Measurements from ENCODE around the gene DDX59. TPM values are rescaled to one million over a fixed set of nuclear protein-coding genes. Genes with fewer than 3 reads are reported as not detected.
A peak's percentile ranks its signal among the peaks of the same experiment; 100 is the strongest.

DDX59 gene
- total RNA-seq: 10 to 100 TPM; 36.7 to 52.7 (median 39.5) TPM

DNA sequence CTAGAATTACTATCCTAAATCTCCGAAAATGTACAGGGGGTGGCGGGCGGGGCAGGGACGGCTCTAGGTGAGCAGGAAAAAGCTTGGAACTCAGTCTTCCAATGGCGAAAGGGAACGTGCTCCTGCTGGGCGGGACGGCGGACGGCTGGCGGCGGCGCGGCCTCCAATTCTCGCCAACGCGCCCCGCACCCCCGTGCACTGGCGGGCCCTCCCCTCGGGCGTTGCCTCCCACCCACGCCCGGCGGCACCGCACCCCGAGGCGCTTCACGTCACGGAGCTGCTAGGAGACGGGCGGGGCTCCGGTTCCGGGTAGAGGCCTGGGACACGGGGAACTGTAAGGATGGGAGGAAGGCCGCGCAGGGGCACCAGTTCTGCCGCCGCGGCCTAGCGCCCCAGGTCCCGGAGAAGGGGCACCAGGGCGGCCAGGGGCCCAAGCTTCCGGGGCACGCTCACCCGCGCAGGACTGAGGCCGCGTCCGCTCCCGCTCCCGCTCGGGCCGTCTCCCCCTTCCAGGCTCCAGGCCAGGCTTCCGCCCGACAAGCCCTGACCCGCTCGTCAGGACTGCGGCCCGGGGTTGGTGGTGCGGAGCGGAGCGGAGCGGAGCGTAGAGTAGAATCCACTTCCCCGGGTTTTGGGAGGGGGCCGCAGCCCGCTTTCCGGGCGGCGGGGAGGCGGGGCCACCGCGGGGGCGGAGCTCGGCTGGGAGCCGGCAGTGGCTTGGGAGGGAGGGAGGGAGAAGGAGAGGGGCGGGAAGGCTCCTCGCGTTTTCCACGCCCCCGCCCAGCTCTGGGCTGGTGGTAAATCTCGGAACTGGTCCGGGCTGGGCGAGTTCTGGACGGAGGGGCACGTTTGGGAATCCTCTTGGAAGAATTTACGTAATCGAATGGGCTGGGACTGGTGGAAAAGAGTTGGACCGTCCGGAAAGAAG lies at the start of gene DDX59:
TSS of gene DDX59 (minus strand) at position 594 of the 928 bp plus-strand sequence. CDS start 3,167 bp downstream, outside the sequence.
- peaks cover 22 to 29% of the 10 kb centered on the region in 2 donors for H3K4me1 ChIP-seq
- H3K27me3 ChIP-seq: no peaks in the 10 kb centered on the region
- peak; percentile 86 to 87 for ATAC-seq
- peak within 1 kb of the TSS; percentile 98 to 99 (median 99) for H3K27ac ChIP-seq
- peak; percentile 92 to 95 for DNase-seq
- H3K4me3 ChIP-seq: peak within 1 kb of the TSS; percentile 77 to 95 (median 90)
- peaks cover 0 to 4% of the 10 kb centered on the region in 2 donors for H3K36me3 ChIP-seq
- no peaks in the 10 kb centered on the region for H3K9me3 ChIP-seq
- in situ Hi-C loops (cut with MboI; ENCODE audit: low sequenced_read_pairs in 4 of 4): loop anchor here in 1 of 4 donors (10.0 kb wide), 1 partner anchor 65 kb away; the partner anchor contains the start of gene CAMSAP2
- TF ChIP-seq, protein P1, sequence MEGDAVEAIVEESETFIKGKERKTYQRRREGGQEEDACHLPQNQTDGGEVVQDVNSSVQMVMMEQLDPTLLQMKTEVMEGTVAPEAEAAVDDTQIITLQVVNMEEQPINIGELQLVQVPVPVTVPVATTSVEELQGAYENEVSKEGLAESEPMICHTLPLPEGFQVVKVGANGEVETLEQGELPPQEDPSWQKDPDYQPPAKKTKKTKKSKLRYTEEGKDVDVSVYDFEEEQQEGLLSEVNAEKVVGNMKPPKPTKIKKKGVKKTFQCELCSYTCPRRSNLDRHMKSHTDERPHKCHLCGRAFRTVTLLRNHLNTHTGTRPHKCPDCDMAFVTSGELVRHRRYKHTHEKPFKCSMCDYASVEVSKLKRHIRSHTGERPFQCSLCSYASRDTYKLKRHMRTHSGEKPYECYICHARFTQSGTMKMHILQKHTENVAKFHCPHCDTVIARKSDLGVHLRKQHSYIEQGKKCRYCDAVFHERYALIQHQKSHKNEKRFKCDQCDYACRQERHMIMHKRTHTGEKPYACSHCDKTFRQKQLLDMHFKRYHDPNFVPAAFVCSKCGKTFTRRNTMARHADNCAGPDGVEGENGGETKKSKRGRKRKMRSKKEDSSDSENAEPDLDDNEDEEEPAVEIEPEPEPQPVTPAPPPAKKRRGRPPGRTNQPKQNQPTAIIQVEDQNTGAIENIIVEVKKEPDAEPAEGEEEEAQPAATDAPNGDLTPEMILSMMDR (IDR thresholded peaks at IDR 0.05 in 4 of 5, conservative IDR thresholded peaks at IDR 0.05 in 1 of 5): peak in 1 of 5 experiments; percentile 21
- peak; percentile 94 for TF ChIP-seq POLR2A (IDR thresholded peaks at IDR 0.05)
- intact Hi-C loops (cut with DNase I; ENCODE audit: low total_unique reads): loop anchor here (1.0 to 2.0 kb wide), 3 partner anchors 49 to 133 kb away; partner anchors contain the start of gene KIF14

DNA sequence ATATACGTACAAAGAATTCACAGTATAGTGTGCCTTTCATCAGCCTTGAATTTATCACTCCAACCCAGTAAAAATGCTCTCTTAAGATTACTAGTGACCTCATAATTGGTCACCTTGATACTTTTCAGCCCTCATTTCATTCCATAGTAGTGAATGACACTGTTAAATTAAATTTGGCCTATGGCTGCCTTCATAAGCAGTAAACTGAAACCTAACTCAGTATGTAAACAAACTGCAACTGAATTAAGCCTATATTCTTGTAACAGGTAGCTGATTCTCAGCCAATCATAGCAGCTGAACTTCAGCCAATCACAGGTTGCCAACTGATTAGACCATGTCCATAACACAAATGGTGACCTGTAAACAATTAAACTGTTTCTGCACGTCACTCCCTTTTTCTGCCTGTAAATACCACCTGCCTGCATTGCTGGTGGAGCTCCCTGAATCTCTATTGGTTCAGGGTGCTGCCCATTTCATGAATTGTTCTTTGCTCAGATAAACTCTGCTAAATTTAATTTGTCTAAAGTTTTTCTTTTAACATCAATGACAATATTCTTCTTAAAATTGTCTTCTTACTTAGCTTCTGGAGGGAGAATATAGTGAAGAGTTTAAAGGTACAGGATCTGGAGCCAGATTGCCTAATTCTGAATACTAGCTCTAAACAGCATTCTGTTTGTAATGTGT lies 44.9 kb upstream of the DDX59 start:
- Histone ChIP-seq H3K9me3 (no peaks in the 10 kb centered on the region), H3K27ac (no peak overlapping the region), H3K4me3 (no peak overlapping the region), H3K36me3 (no peaks in the 10 kb centered on the region), H3K4me1 (no peaks in the 10 kb centered on the region), H3K27me3 (no peaks in the 10 kb centered on the region)
- in situ Hi-C loops (cut with MboI; ENCODE audit: low sequenced_read_pairs in 4 of 4): no loop called here
- DNase-seq (no peak), ATAC-seq (no peak)
- intact Hi-C loops (cut with DNase I; ENCODE audit: low total_unique reads): no loop called here
- TF ChIP-seq, protein P1 (IDR thresholded peaks at IDR 0.05 in 4 of 5, conservative IDR thresholded peaks at IDR 0.05 in 1 of 5): no peak

DNA sequence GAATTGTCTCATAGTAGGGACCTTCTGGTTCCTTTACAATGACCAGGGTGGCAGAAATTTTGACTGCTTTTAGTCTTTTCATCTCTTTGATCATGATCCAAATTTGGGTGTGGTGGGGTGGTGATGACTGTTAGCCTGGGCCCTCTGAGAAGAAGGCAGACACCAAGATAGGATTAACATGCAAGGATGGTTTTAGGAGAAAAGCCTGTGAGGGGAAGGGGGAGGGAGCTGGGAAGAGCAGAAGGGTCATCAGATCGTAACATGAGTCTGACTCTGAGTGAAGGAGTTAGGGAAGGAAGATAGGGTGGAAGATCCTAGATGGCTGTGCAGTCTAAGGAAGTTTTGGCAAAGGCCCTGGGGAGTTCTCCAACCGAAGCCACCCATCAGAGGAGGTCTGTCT lies 40.5 kb upstream of the DDX59 start:
- no peaks in the 10 kb centered on the region for H3K4me1 ChIP-seq
- intact Hi-C loops (cut with DNase I; ENCODE audit: low total_unique reads) (no loop called here), in situ Hi-C loops (cut with MboI; ENCODE audit: low sequenced_read_pairs in 4 of 4) (no loop called here)
- H3K27me3 ChIP-seq: no peaks in the 10 kb centered on the region
- no peak overlapping the region for H3K27ac ChIP-seq
- no peaks in the 10 kb centered on the region for H3K9me3 ChIP-seq
- TF ChIP-seq, protein P1 (IDR thresholded peaks at IDR 0.05 in 4 of 5, conservative IDR thresholded peaks at IDR 0.05 in 1 of 5): no peak
- TF ChIP-seq POLR2A (IDR thresholded peaks at IDR 0.05): no peak
- DNase-seq (no peak), ATAC-seq (no peak)
- no peaks in the 10 kb centered on the region for H3K36me3 ChIP-seq
- no peak overlapping the region for H3K4me3 ChIP-seq

DNA sequence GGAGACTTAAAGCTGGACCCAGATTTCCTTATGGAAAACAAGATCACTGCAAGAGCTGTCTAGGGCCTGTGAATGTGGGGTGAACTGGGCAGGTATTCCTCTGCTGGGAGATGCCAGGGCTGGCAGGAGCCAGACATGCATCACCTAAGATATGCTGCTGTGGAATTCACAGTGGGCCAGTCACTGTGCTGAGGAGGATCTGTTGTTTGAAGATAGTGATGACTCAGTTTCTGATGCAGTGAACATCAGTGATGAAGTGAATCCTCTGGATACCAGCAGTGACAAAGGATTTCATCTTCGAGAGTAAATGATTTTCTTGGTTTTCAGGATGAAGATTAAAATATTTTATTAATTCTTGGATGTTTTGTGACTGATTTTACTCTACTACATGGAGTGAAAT lies 39.1 kb upstream of the DDX59 start:
- ATAC-seq: no peak
- TF ChIP-seq POLR2A (IDR thresholded peaks at IDR 0.05): no peak
- TF ChIP-seq, protein P1 (IDR thresholded peaks at IDR 0.05 in 4 of 5, conservative IDR thresholded peaks at IDR 0.05 in 1 of 5): no peak
- intact Hi-C loops (cut with DNase I; ENCODE audit: low total_unique reads): no loop called here

More for the DNA sequence above, 39.1 kb upstream of the DDX59 start:
- Histone ChIP-seq H3K4me1 (no peaks in the 10 kb centered on the region), H3K27me3 (no peaks in the 10 kb centered on the region), H3K4me3 (no peak overlapping the region), H3K27ac (no peak overlapping the region), H3K9me3 (no peaks in the 10 kb centered on the region), H3K36me3 (no peaks in the 10 kb centered on the region)
- in situ Hi-C loops (cut with MboI; ENCODE audit: low sequenced_read_pairs in 4 of 4): no loop called here
- DNase-seq: no peak

Data from gastrocnemius medialis (tissue), 4 donors.